Measurements from ENCODE around the gene BTRC.
"Not testable (repeated sequence)": the region's sequence is repeated elsewhere in the genome, so short reads cannot be mapped to it uniquely, and the experiment has no call there.

BTRC gene

DNA sequence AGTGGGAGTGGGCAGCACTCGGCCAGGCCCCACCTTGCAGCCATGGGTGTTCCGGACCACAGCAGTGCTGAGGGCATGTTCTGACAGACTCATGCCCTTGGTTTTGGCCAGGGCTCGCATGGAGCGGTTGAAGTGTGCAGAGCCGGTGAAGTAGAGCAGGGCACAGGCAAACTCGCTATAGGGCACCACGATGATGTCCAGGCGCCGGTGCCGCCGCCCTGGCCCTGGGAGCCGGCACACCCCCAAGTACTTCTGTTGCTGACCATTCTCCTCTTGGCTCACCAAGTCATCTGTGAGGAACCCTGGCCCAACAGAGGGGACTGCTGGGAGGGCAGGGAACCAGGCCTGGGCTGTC lies 225.5 kb downstream of the BTRC start:
- TF ChIP-seq, protein P1, sequence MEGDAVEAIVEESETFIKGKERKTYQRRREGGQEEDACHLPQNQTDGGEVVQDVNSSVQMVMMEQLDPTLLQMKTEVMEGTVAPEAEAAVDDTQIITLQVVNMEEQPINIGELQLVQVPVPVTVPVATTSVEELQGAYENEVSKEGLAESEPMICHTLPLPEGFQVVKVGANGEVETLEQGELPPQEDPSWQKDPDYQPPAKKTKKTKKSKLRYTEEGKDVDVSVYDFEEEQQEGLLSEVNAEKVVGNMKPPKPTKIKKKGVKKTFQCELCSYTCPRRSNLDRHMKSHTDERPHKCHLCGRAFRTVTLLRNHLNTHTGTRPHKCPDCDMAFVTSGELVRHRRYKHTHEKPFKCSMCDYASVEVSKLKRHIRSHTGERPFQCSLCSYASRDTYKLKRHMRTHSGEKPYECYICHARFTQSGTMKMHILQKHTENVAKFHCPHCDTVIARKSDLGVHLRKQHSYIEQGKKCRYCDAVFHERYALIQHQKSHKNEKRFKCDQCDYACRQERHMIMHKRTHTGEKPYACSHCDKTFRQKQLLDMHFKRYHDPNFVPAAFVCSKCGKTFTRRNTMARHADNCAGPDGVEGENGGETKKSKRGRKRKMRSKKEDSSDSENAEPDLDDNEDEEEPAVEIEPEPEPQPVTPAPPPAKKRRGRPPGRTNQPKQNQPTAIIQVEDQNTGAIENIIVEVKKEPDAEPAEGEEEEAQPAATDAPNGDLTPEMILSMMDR (IDR thresholded peaks at IDR 0.05): no peak
- TF ChIP-seq ZFX (IDR thresholded peaks at IDR 0.05; ENCODE audit: borderline replicate concordance): no peak
- H3K27ac ChIP-seq: no peak overlapping the region

DNA sequence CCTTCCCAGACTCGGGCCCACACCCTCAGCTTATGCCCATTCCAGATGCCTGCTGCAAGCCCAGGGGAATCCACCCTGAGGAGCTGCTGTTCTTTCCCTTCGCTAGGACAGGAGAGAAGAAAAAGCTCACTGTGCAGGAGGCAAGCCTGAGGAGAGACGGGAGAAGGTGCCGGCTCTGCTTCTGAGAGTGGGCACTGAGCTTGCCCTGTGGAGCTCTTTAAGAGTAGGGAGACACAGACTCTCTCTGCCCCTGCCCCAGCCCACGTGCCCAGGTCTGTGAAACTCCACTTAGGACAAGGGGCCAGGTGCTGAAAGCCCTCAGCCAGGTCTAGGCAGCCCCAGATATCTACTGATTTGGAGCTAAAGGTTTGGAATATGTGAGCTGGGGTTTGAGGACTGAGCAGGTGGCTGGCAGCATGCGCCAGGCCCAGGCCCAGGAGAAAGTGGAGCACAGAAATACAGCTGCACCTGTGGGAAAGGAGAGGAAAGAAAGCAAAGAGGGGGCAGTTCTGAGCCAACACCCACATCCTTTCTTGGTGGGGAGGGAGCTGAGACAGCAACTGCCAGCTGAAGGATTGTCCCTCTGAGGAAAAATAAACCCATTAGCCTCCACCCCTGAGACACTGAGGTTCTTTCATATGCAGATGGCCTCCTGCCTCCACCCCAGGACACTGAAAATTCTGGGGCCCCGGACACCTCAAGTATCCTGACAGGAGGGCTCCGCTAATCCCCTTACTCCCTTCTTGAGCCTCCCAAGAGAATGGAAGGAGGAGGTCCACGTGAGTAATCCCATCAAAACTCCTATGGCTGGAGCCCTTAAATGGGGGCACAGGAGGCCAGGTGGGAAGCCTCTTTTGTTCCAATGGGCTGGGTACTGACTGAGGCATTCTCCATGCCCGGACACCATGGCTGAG lies 226.8 kb downstream of the BTRC start:
- no peak overlapping the region for H3K27ac ChIP-seq
- TF ChIP-seq, protein P1 (IDR thresholded peaks at IDR 0.05): no peak
- no peak for TF ChIP-seq ZFX (IDR thresholded peaks at IDR 0.05; ENCODE audit: borderline replicate concordance)

DNA sequence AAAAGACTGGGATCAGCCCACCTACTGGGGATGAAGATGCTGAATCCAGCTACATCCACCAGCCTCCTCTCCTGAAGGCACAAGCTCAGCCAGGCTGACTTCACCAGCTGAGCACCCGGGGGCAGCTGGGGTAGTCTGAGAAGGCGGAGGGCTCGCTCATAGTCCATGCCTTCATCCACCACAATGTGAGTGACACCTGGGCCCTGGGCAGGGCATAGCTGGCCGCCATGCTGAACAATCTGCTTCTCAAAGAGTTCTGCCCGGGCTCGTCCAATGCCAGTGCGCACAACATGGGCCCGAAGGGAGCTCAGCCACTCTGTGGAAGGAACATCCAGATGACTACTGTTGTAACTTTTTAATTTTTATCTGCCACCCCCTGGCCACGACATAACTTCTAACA lies 231.9 kb downstream of the BTRC start:
- no peak overlapping the region for H3K27ac ChIP-seq
- TF ChIP-seq ZFX (IDR thresholded peaks at IDR 0.05; ENCODE audit: borderline replicate concordance): no peak
- TF ChIP-seq, protein P1 (IDR thresholded peaks at IDR 0.05): no peak

DNA sequence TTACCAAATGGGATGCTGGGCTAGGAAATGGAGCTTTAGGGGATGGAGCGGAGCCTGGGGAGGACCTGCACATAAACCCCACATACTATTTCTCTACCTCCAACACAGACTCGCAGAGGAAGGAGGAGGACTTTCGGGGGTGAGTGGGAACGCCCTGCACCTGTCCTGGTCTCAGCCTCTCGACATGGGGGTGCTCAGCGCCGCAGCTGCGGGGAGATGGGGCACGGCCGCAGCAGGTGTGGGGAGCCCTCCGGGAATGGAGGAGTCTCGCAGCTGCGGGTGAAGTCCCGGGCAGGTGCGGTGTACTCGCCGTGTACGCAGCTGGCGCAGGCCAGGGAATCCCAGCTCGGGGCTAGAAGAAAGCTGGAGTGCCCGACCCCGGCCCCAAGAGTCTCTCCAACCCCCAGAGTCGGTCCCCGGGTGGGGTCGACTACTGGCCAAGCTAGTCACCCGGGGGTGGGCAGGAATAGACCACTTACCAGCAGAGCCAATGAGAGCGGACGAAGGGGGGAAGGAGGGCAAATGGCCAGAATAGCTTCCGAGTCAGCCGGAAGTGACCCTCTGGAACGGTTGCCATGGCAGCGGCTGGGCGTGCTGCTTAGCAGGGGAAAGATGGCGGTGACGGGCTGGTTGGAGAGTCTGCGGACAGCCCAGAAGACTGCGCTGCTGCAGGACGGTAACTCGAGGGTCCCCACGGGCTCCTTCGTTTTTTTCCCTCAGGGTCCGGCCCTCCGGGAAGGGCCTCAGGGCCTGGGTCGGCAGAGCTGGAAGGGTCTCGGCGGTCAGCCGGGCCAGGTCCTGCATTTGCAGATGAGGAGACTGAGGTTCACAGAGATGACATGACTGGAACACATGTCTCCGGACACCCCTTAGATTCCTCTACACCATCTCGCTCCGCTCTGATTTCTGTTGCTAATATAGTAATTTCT lies 234.0 kb downstream of the BTRC start, which contains the start of the genes DPCD and POLL:
Gene DPCD, plus strand, starts transcription at position 597 of the 929 bp plus-strand sequence. Its CDS starts 16 bp downstream, at position 613.
Gene POLL, minus strand, starts transcription at position 533 of the 929 bp plus-strand sequence. CDS start 897 bp downstream, outside the sequence.
- H3K27ac ChIP-seq: peak within 1 kb of the TSS; percentile 53
- no peak for TF ChIP-seq ZFX (IDR thresholded peaks at IDR 0.05; ENCODE audit: borderline replicate concordance)
- TF ChIP-seq, protein P1 (IDR thresholded peaks at IDR 0.05): no peak

DNA sequence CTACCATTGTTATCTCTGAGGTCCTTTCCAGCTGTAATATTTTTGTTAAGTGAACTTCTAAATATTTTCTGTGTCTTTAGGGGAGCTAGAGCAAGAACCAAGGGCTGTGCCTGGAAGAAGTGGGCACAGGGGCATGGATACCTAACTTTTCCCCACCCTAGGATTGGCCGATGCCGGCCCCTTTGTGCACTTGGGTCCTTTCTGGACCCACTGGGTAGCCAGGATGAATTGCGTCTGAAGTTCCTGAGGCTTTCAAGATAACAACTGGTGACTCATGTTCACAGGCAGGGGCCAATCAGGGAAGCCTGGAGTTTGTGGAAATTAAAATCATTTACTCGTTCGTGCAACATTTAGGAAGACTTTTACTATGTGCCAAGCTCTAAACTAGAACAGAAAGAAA lies 234.9 kb downstream of the BTRC start:
- H3K27ac ChIP-seq: peak overlapping the region; percentile 53
- TF ChIP-seq, protein P1 (IDR thresholded peaks at IDR 0.05): no peak
- no peak for TF ChIP-seq ZFX (IDR thresholded peaks at IDR 0.05; ENCODE audit: borderline replicate concordance)

DNA sequence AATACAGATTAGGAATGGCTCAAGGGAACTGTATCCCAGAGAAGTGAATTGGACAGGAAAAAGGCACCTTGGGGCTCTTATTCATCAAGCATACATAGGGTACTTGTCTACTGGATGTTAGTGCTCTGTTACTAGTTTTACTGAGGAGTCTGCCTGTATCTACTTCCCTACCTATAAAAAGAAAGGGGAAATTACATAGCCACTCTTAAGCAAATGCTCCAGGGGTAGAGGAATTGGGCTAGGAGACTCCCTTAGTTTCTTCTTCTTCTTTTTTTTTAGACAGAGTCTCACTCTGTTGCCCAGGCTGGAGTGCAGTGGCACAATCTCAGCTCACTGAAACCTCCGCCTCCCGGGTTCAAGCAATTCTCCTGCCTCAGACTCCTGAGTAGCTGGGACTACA lies 239.4 kb downstream of the BTRC start:
- H3K27ac ChIP-seq: not testable (repeated sequence)

DNA sequence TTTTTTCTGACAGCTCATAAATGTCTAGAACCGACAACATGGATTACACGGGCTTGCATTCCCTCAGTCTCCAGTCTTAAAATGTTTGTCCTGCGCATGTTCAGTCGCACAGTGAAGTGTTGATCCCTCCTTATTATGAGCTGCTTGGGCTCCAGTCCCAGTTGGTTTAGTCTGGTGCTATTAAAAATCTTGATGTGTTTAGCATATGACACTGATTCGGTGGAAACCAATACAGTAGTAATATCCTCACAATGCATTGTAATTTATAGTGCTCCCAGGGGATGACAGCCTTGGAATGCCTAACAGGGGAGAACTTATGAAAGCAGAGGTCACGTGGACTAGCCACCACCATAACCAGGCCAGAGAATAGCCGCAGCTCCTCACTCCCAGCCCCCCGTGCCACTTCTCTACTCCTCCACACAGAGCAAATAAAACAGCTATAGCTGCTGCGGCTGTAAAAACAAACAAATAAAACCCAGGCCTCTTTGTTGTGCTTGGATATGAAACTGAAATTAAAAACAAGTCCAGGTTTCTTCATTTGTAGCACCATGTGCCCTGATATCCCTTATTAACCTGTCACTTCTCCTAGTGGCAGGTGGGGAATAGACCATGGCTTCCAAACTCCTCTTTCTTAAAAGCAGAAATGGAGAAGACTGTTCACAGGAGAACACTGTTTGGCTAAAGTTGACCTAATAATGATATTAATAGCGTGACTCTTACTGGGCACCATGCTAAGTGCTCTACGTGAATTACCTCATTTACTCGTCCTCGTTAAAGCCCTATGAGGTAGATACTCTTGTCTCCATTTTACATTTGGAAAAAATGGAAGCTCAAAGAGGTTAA lies 241.8 kb downstream of the BTRC start:
- no peak overlapping the region for H3K27ac ChIP-seq
- TF ChIP-seq ZFX (IDR thresholded peaks at IDR 0.05; ENCODE audit: borderline replicate concordance): no peak
- TF ChIP-seq, protein P1 (IDR thresholded peaks at IDR 0.05): no peak
